COLO668 (cell line): ENCODE measurements around the gene SLC25A4.

Experiments
- DNase-seq: peaks from one replicate; lab custom pipeline; 2025; ENCODE audit not compliant: unreplicated experiment; lab: John Stamatoyannopoulos, UW

Gene SLC25A4

DNA sequence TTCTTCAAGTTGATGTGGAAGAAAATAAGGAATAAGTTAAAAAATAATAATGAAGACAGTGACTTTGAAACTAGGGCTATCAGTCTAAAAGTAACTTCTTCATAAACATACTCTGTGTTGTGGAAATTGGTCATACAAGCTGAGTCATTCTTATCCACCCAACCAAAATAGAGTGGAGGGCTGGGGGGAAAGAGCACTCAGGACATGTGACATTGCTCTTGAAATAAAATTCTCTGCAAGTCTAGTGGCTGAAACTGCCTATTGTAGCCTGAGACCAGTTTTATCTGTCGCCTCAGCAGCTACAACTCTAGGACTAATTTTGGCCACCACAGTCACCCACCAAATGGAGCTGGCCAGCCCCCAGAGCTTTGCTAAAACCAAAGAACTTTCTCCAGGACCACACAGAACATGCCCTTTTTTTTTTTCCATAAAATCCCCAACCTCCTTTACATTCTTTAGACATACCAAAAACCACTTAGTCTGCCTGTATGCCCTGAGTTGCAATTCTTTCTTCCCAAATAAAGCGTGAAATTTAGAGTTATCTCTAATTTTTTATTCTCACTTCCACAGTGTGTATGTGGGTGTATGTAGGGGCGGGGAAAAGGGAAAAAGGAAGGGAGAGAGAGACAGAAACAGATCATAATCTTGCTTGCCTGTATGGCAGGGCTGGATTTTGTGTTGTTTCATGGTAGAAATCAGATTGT lies 23.0 kb upstream of the SLC25A4 start:
- no peak for DNase-seq

DNA sequence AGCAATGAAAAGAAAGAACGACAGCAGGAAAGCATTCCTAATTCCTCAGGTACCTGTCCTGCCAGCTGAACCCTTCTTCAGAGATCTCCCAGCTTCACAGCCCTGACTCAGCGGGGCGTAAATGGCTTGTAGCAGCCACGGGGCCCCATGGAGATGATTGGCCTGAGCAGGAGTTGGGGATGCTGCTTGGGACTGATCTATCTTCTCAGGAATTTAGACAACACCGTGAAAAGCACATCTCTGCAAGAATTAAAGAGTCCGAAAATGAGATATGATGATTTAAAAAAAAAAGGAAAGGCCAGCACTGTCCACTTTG lies 22.5 kb upstream of the SLC25A4 start:
- no peak for DNase-seq

DNA sequence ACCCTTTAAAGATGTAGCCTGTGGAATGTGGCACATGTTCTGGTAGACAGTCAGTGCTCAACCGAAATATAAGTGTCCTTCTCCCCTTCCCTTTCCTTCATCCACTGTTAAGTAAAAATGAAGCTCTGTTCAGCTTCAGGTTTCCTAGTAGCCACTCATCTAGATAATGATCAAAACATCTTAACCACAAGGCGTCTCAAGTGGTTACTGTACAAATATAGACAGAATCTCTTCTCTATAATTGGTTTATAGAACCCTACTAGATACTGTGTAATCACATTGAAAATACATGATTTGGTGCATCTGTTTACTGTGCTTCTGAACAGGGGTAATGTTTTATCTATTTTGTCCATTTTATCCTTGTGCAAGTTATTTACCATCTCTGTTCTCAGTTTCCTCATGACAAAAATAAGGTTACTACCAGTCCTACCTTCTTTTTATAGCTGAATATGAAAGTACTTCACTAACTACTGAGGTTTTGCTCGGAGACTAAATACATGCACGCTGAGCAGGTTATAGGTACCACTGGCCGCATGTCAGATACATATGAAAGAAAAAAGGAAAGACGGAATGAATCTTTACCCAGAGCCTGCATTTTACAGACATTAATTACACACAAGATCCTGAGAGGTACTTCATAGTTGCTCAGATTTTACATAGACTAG lies 20.3 kb upstream of the SLC25A4 start:
- DNase-seq, result no peak

DNA sequence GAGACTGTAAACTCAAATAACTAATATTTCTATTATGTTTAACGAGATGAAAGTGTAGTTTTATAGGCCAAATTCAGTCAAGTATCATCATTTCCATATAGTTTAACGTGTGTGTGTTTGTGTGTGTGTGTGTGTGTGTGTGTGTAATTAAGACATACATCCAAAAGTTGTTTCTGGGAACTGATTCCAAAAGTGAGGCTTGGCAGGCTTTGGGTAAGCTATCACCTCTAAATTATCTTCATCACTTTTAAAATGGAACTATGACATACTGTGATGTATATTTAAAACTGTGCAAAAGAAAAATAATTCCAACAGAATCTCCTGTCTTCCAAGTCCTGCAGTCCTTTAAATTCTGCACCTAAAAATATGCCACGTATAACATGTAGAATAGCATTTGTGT lies 19.1 kb upstream of the SLC25A4 start:
- no peak for DNase-seq

DNA sequence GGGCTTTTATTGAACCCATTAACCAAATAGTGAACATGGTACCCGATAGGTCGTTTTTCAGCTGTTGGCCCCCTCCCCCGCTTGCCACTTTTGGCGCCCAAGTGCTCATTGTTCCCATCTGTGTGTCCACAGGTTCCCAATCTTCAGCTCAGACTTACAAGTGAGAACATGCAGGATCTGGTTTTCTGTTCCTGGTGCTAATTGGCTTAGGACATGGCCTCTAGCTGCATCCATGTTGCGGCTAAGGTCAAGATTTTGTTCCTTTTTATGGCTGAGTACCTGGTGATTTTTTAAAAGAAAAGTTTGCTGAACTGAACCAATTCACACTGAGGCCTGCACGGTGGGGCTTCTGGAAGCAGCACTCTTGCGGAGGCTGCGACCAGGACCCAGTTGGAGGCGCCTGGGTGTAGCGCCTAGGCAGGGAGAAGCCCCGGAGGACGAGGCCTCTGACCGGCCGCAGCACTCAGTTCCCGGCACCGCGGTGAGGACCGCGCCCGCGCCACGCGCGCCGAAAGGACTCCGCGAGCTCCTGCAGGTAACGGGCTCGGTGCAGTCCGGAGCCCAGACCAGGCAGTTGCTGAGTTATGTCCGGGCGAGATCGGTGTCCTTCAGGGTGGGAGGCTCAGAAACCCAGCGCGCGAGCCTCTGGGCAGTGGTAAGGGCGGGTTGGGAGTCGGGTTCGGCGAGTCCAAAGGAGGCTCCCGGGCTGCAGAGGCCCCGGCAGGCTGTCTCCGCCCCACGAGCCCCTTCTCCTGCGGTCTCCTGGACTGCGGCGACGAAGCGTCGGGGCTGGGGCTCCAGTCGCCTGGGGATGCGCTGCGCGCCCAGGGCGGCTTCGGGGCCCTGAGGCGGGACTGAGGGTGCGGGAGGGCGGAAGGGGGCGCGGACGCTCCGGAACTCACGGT lies 15.8 kb upstream of the SLC25A4 start:
- DNase-seq, result peak; percentile 40

DNA sequence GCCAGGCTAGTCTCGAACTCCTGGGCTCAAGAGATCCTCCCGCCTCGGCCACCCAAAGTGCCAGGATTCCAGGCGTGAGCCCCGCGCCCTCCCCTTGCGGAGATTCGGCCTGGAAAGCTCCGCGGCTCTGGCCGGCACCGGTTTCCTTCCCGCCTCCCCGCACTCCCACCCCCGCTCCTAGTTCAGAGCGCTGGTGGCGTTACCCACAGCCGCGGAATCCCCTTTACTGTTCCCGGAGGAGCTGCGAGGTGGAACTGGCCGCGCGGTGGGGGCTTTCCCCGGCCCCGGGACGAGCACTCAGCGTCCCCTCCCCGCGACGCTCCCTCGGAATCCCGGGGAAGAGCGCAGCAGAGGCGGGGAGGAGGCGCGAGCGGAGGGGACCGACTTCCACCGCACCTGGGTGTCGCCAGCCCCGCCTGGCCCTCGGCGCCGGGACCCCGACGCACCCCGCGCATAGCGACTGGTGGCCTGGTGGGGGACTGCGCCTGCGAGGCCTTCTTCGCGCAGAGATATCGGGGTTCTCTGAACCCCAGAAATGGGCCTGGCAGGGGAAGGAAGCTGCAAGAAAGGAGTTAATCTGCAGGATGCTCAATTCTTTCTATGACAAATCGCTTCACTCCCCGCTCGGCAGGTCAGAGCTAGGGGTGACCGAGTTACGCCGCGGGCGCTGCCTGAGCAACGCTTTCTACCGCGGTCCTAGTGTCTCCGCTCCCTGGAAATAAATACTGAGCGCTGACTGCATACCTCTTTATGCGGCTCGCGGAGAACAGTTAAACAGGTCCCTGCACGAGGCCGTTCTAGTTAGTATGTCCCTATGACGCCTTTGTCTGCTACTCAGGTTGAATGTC lies 14.6 kb upstream of the SLC25A4 start:
- peak; percentile 47 for DNase-seq

DNA sequence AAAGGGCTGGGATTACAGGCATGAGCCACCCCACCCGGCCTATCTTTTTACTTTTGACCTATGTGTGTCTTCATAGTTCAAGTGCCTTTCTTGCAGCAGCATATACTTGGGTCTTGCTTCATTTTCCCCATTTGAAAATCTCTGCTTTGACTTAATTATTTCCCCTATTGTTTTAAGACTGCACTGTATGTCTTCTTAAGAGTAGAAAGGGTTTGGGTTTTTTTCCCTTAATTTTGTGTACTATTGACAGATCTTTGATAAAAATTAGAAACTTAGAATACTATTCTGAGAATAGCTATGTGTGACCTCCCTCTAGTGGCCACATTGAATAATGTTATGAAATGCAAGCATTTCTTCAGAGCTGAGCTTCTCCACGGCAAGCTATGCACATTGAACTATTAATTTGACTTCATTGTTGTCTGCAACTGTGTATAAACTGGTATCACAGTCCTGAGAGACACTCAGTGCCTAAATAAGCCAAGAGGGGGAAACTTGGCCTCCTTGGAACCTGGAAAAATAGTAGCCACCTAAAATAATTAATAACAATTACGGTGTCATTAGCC lies 8.7 kb upstream of the SLC25A4 start:
- DNase-seq, result peak; percentile 11

DNA sequence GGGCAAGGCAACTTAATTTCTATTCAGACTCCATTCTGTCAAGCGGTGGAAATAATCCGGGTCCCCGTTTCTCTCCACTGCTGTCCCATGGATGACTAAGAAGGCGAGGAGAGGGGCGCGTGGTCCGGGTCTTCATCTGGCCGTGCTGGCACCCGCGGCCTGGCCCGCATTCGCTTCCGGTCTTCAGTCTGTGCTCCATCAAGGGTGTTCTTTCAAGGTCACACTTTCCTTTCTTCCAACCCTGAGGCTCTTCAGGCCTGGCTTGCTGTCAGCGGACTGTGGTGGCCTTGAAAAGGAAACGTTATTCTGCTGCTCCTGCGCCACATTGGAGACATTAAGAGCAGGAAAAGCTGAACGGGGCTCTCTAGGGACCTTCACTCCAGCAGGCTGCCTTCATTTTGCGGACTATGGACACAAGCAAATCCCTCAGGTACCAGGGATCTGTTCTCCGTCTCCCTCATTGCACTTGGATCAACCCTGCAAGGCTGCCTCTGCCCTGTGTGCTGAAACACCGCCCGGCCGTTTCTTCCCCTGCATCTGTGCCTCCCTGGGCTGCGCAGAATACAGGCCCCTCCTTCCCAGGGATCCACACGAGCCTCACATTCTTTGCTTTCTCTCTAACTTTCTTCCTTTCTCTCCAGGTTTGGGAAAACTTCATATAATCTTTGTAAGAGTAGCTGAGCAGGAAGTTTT lies 5.7 kb upstream of the SLC25A4 start:
- no peak for DNase-seq

DNA sequence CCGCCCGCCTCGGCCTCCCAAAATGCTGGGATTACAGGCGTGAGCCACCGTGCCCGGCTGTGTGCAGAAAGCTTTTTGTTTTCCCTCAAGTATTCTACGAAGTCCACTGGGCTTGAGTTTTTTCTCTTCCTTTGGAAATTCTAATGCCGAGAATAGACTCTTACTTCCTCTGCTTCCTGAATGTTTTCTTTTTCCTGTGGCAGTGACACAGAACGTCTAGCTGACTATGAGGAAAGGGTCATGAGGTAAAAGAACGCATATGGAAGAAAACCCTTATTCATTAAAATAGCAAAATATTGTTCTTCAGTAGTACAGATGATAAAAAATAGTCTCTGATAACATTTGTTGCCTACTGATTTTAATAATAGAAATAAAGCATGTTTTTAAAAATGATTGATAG lies 4.9 kb upstream of the SLC25A4 start:
- no peak for DNase-seq

DNA sequence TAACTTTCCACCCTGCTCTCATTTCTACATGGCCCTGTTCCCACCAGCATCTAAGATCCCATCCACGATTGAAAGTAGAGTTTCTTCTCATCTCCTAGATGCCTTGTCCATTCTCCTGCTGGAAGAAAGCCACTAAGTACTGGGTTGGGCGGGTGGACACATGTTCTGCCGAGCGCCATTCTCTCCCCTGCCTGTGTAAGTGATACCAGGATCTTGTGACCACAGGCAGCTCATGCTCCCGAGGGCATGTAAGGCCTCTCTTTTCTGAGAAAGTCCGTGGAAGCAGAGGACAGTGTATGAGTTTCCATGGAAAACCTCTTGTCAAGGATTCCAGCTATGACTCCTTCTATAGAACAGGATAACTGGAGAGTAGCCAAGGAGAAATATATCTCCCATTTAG lies 3.3 kb upstream of the SLC25A4 start:
- DNase-seq, result no peak

DNA sequence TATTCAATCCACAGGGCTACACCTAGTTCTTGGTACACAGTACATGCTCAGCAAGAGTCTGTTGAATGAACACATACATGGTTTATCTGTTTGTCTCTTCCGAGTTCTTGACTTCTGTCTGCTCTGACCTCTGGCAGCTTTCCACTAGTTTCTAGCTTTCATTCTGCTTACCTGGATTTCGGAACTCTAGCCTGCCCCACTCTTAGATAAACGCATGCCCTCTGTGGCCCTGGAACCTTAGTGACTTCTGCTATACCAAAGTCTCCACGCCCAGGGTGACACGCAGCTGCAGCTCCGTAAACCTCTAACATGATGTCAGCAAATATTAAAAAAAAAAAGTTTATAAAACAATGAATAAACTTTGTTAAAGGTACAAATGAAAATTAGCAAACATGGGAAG lies 1.3 kb upstream of the SLC25A4 start:
- no peak for DNase-seq

DNA sequence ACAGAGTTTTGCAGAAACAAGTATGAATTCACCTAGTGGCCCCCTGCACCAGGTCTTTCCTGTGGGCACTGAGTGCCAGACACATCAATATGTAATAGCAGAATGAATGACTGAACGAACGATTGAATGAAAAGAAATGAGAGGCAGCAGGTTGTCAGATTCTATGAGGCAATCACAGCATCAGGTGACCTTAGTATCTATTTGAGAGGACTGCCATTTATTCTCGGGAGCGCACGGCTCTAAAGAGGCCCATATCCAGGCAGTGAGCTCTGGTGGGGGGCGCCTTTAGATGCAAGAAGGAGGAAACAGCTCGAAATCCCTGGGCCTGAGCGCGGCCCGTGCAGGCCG lies 528 bp upstream of the SLC25A4 start:
- DNase-seq, result no peak

DNA sequence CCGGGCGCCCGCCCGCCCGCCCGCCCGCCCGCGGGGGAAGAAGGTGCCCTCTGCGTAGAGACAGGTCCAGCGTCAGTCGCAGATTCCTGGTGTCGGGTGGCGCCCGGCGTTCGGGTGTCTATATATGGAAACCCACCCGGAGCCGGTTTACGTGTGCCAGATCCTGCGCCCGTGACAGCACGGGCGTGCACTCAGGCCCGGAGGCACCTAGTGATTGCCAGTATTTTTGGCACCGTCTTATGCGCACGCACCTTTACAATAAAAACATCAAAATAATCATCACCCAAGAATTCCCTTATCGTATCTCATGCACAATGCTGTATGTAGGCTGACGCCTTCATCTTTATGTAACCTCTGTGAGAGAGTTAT lies 519 bp downstream of the SLC25A4 start:
- peak; percentile 66 for DNase-seq

DNA sequence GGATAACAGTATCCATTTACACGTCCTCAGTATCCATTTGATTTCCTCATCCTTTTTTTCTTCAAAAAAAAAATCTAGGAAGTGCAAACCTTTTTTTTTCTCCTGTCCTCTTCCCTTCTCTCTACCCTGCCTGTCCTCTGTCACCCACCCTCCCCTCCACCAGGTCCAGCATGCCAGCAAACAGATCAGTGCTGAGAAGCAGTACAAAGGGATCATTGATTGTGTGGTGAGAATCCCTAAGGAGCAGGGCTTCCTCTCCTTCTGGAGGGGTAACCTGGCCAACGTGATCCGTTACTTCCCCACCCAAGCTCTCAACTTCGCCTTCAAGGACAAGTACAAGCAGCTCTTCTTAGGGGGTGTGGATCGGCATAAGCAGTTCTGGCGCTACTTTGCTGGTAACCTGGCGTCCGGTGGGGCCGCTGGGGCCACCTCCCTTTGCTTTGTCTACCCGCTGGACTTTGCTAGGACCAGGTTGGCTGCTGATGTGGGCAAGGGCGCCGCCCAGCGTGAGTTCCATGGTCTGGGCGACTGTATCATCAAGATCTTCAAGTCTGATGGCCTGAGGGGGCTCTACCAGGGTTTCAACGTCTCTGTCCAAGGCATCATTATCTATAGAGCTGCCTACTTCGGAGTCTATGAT lies 1.7 kb downstream of the SLC25A4 start:
- no peak for DNase-seq

DNA sequence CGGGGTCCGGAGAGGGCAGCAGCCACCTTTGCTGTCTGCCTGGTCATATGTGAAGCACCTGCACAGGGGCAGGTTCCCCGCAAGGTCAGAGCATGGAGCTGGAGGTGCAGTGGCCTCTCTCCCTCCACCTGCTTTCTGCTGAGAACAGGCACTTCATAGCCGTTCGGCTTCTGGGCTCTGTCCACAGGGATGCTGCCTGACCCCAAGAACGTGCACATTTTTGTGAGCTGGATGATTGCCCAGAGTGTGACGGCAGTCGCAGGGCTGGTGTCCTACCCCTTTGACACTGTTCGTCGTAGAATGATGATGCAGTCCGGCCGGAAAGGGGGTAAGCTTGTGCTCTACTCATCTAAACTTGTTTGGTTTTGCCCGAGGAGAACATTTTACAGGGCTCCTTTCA lies 2.5 kb downstream of the SLC25A4 start:
- no peak for DNase-seq

DNA sequence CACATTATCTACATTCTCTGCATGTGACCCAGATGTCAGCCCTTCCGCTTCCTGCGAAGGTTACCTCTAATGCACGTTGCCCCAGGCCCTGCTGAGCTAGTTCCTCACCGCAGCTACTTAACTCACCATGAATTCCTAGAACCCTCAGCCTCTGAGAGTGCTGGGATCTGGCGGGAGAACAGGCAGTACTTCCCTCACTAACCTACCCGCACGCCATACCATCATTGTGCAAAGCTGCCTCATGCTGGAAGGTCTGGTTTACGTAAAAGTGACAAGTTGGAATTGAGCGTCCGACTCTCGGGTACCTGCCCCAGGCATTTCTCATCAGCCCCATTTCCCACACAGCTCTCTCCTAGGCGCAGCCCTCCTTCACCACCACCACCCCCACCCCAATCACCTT lies 6.3 kb downstream of the SLC25A4 start:
- no peak for DNase-seq

DNA sequence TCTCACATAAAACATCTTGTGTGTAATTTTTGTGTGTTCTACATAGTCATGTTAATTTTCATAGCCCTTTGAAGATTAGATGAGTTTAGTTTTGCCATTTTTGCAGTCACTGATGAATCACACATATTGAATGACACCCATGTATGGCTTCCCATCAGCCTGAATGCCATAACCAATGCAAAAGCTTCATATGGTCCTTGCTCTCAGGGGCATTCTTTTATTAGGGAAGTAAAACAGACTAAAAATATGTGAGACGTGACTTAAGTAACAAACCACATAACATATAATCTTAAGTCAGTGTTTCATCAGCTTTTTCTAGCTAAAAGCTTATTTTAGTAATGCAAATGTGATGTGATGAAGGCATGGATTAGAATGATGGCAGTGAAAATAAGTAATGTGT lies 8.2 kb downstream of the SLC25A4 start:
- no peak for DNase-seq

DNA sequence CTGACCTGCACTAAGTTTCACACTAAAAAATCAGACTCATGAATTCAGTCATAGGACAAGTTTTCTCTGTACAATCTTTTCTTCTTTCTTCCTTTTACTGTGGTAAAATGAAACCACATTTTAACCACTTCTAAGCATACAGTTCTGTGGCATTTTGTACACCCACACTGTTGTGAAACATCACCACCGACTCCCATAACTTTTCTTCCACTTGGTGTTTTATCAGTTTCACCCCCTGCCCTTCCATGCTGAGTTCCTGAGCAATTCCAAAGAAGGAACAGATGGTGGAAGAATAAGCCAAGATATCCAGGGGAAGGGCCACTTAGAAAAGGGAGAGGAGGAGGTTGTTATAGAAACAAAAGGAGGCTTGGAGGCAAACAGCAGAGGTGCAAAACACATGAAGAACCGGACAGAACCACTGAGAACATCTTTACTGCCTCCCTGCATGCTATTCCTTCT lies 22.6 kb downstream of the SLC25A4 start:
- DNase-seq, result no peak

DNA sequence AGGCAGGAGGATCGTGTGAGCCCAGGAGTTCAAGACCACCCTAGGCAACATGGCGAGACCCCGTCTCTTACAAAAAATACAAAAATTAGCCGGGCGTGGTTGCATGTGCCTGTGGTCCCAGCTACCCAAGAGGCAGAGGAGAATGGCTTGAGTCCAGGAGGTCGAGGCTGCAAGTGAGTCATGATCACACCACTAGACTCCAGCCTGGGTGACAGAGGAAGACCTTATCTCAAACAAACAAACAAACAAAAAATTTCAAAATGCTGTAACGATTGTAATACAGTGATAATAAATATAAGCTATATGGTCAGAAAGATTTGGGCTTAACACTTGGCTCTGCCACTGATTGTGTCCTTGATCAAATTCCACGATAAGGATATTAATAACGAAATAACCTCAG lies 24.2 kb downstream of the SLC25A4 start:
- DNase-seq, result no peak
